ENCODE measurements around the gene ZNF821.

- TF ChIP-seq EZH2 (IDR thresholded peaks at IDR 0.05; ENCODE audit: low read length), result no peak
- no peak for TF ChIP-seq CTCF (optimal IDR thresholded peaks at IDR 0.05 in 1 of 3, IDR thresholded peaks at IDR 0.05 in 1 of 3, conservative IDR thresholded peaks at IDR 0.05 in 1 of 3; ENCODE audit: extremely low read depth in 1 of 3, insufficient read depth in 2 of 3, low read length in 3 of 3)
These were observed 18.8 kb upstream of the ZNF821 start for GRCh38 chr16:71902656-71903365.
